Uterus (tissue), 4 donors: ENCODE measurements around the gene PHYHIPL. TPM values are rescaled to one million over a fixed set of nuclear protein-coding genes. Genes with fewer than 3 reads are reported as not detected.

ENCODE experiments used
- DNase-seq, 2 donors: peaks; one replicate each; pipeline ENCODE4 v3.0.0-alpha.2; 2019 to 2020
- H3K27ac ChIP-seq, 2 donors: fragments of 200-600 bp; sonication (generic); 1 replicate in 1 of 2; 2 replicates in 1 of 2; pipeline ENCODE4 v1.5.1; 2016 to 2018
- H3K27me3 ChIP-seq, 2 donors: fragments of 200-600 bp; sonication (generic); one replicate each; pipeline ENCODE4 v1.5.1; 2018 to 2019; ENCODE audit warnings: control low read depth in 1 of 2
- H3K36me3 ChIP-seq, 2 donors: fragments of 200-600 bp; sonication (generic); one replicate each; pipeline ENCODE4 v1.5.1; 2019; ENCODE audit warnings: control low read depth in 1 of 2
- H3K4me1 ChIP-seq, 2 donors: fragments of 200-600 bp; sonication (generic); one replicate each; pipeline ENCODE4 v1.5.1; 2018 to 2019; ENCODE audit warnings: control low read depth in 1 of 2
- H3K4me3 ChIP-seq, 2 donors: fragments of 200-600 bp; sonication (generic); 1 replicate in 1 of 2; 2 replicates in 1 of 2; pipeline ENCODE4 v1.5.1; 2018 to 2019; ENCODE audit warnings: mild to moderate bottlenecking in 1 of 2
- H3K9me3 ChIP-seq, 2 donors: fragments of 200-600 bp; sonication (generic); one replicate each; pipeline ENCODE4 v1.5.1; 2019; ENCODE audit warnings: control low read depth in 1 of 2
- CTCF ChIP-seq, 4 experiments: fragments of 200-600 bp in 2 of 4; fragments of 450-650 bp in 2 of 4; sonication (generic) in 2 of 4; IDR thresholded peaks; one replicate each; pipeline ENCODE4 v1.5.1; 2016 to 2019; ENCODE audit warnings: antibody characterized with exemption in 4 of 4, mild to moderate bottlenecking in 2 of 4, moderate library complexity in 1 of 4
- POLR2A ChIP-seq, 2 donors: fragments of 450-650 bp; IDR thresholded peaks; one replicate each; pipeline ENCODE4 v1.6.1; 2016; ENCODE audit warnings: antibody characterized with exemption in 2 of 2, mild to moderate bottlenecking in 1 of 2, moderate library complexity in 1 of 2
- intact Hi-C: fragments of 100-400 bp; cut with DNase I; formaldehyde crosslinking; loops from one replicate; pipeline ENCODE4 v1.15.1; 2023; ENCODE audit warnings: low total_unique reads
- total RNA-seq, 4 donors: library from RNA; depleted of rRNA in 3 of 4; stranded (reverse); fragments of >200 nt in 3 of 4; gene quantifications; one replicate each; pipeline versions ENCODE4 v1.1.0 to v1.2.4, GENCODE V29; 2014 to 2023
- donor health status: DM: yes; HTN: yes; CAD: no.

PHYHIPL gene
- total RNA-seq, 4 donors from 2014 or later: 0.12 to 0.83 TPM; not detected in 2

DNA sequence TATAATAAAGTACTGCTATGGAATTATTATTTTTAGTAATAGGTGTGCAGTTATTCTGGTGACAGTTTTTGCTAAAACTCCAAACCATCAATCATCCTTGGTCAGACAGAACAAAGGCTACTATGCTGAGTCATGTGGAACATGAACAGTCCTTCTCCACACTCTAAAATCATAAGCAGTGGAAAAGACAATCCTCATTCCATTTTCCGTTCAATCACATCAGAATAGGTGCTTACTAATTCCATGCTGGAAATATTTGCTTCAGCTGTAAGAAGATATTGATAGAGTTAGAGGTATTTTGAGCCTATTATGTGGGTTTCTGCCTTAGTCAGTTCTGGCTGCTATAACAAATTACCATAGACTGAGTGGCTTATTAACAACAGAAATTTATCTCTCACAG lies 103.0 kb downstream of the PHYHIPL start:
- no peaks in the 10 kb centered on the region for H3K9me3 ChIP-seq
- no peaks in the 10 kb centered on the region for H3K4me1 ChIP-seq
- H3K27ac ChIP-seq: no peak overlapping the region
- no peak for DNase-seq
- H3K36me3 ChIP-seq: no peaks in the 10 kb centered on the region
- no peaks in the 10 kb centered on the region for H3K27me3 ChIP-seq
- TF ChIP-seq POLR2A (IDR thresholded peaks at IDR 0.05): no peak
- TF ChIP-seq CTCF (IDR thresholded peaks at IDR 0.05): no peak
- H3K4me3 ChIP-seq: no peak overlapping the region
- intact Hi-C loops: no loop called here

DNA sequence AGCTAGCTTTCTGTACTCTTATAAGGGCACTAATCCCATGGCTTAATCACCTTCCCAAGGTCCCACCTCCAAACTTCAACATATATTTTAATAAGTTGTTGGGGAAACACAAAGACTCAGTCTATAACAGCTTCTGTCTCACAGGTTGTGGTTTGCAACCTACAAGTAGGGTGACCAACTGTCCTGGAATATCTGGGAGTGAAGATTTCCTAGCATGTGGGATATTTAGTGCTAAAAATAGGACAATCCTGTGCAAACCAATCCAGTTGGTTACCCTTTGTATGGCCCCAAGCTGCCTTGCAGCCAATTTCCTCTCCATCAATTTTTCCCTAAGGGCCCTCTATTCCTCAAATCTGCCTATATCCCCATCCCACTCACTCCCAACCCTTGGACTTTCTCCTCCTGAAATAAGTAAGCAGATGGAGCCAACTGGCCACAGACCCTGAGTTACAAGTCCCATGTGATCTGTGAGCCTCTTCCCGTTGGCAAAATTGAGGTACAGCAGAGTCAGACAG lies 103.6 kb downstream of the PHYHIPL start:
- no peak for TF ChIP-seq CTCF (IDR thresholded peaks at IDR 0.05)
- TF ChIP-seq POLR2A (IDR thresholded peaks at IDR 0.05): no peak
- intact Hi-C loops: no loop called here
- Histone ChIP-seq H3K9me3 (no peaks in the 10 kb centered on the region), H3K27ac (no peak overlapping the region), H3K4me3 (no peak overlapping the region), H3K36me3 (no peaks in the 10 kb centered on the region), H3K27me3 (no peaks in the 10 kb centered on the region), H3K4me1 (no peaks in the 10 kb centered on the region)
- no peak for DNase-seq

DNA sequence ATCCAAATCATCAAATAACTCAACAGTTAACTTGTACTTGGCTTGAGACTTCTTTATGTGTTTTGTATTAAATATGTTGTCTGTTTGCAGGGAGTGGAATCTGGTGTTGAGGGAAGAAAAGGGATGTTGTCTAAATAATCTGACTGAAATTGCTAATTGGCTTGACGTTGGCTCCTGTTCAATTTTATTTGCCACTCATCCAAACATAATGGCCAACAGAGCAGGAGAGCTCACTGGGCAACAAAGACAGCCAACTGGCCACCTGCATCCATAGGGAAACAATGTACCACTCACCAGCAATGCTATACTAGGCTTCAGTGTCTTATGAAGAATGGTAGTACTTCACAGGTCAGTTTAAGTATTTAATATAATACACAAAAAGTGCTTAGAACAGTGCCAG lies 105.4 kb downstream of the PHYHIPL start:
- intact Hi-C loops: no loop called here
- Histone ChIP-seq H3K4me3 (no peak overlapping the region), H3K27me3 (no peaks in the 10 kb centered on the region), H3K4me1 (no peaks in the 10 kb centered on the region), H3K9me3 (no peaks in the 10 kb centered on the region), H3K27ac (no peak overlapping the region), H3K36me3 (no peaks in the 10 kb centered on the region)
- TF ChIP-seq POLR2A (IDR thresholded peaks at IDR 0.05): no peak
- no peak for TF ChIP-seq CTCF (IDR thresholded peaks at IDR 0.05)
- DNase-seq: no peak

GRCh38 chr10:59283456-59284091 lies 107.1 kb downstream of the PHYHIPL start:
- Histone ChIP-seq H3K27me3 (no peaks in the 10 kb centered on the region), H3K27ac (no peak overlapping the region), H3K9me3 (no peaks in the 10 kb centered on the region), H3K36me3 (no peaks in the 10 kb centered on the region), H3K4me1 (no peaks in the 10 kb centered on the region), H3K4me3 (no peak overlapping the region)
- no peak for DNase-seq
- intact Hi-C loops: no loop called here
- TF ChIP-seq POLR2A (IDR thresholded peaks at IDR 0.05) (no peak), CTCF (IDR thresholded peaks at IDR 0.05) (no peak)

DNA sequence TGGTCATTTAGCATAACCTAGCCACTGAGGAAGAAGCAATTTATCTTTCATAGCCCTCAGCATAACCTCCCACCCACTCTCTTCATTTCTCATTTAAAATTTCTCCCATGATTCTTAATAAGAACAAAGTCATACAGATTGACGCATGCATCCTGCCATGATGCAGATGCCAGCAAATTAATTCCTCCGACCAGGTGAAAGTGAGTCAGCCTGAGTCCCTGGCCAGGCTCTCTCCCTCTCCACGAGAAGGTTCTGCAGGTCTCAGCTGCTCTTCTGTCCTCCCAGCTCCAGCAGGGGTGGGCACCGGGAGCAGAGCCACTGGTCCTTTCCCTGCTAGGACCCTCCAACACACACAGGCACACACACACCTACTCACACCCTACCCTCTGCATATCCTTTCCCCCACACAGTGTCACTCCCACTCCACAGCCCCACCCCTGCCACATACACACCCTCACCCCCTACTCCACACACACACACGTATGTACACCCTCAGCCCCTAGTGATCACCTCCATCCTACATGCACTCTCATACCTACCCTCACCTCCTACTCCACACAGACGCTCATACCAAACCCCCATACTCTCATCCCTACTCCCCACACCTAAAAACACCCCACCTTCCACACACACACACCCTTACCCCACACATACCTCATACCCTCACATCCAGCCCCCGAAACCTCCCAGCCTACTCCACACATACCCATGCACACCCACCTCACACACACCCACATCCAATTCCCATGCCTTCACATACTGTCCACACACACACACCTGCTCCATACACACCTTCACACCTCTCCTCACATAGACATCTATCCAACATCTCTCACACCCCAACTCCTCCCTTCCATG lies 107.9 kb downstream of the PHYHIPL start:
- intact Hi-C loops: no loop called here
- no peaks in the 10 kb centered on the region for H3K9me3 ChIP-seq
- no peak for DNase-seq
- no peak overlapping the region for H3K27ac ChIP-seq
- H3K4me1 ChIP-seq: no peaks in the 10 kb centered on the region
- TF ChIP-seq CTCF (IDR thresholded peaks at IDR 0.05) (no peak), POLR2A (IDR thresholded peaks at IDR 0.05) (no peak)
- no peak overlapping the region for H3K4me3 ChIP-seq
- no peaks in the 10 kb centered on the region for H3K27me3 ChIP-seq
- no peaks in the 10 kb centered on the region for H3K36me3 ChIP-seq
